ENCODE data around the gene PITPNC1.

- no peak for TF ChIP-seq CTCF (IDR thresholded peaks at IDR 0.05 in 4 of 5, conservative IDR thresholded peaks at IDR 0.05 in 1 of 5)
- TF ChIP-seq POLR2A (IDR thresholded peaks at IDR 0.05), result no peak
Observed at GRCh38 chr17:67636834-67637520, 259.9 kb downstream of the PITPNC1 start.

Data from gastrocnemius medialis (tissue), 4 donors.